Neuronal stem cell (in vitro differentiated cells): Measurements from ENCODE around the gene AATF.

Experiments used
- DNase-seq: peaks from one replicate; pipeline ENCODE4 v3.0.0-alpha.2; 2013; ENCODE audit warnings: low spot score
- H2AFZ ChIP-seq: one replicate; pipeline ENCODE4 v1.6.1; 2013; ENCODE audit warnings: mild to moderate bottlenecking, low read length, inconsistent platforms
- H2AK5ac ChIP-seq: 2 replicates; pipeline ENCODE4 v1.6.1; 2013; ENCODE audit warnings: low read depth, mild to moderate bottlenecking, inconsistent platforms, low read length, moderate library complexity, mixed read lengths
- H2BK120ac ChIP-seq: 2 replicates; pipeline ENCODE4 v1.6.1; 2013; ENCODE audit warnings: low read depth, mild to moderate bottlenecking, inconsistent platforms, low read length, moderate library complexity, mixed read lengths
- H2BK12ac ChIP-seq: one replicate; pipeline ENCODE4 v1.6.1; 2013; ENCODE audit warnings: low read length, inconsistent platforms
- H2BK15ac ChIP-seq: 2 replicates; pipeline ENCODE4 v1.6.1; 2013; ENCODE audit warnings: mild to moderate bottlenecking, low read length, inconsistent platforms, mixed read lengths
- H2BK5ac ChIP-seq: one replicate; pipeline ENCODE4 v1.6.1; 2013; ENCODE audit warnings: inconsistent platforms, mild to moderate bottlenecking, low read length, moderate library complexity
- H3K14ac ChIP-seq: one replicate; pipeline ENCODE4 v1.6.1; 2013; ENCODE audit warnings: low read length, inconsistent platforms
- H3K18ac ChIP-seq: 2 replicates; pipeline ENCODE4 v1.6.1; 2013; ENCODE audit warnings: low read length, inconsistent platforms
- H3K23ac ChIP-seq: 2 replicates; pipeline ENCODE4 v1.6.1; 2013; ENCODE audit warnings: low read depth, mild to moderate bottlenecking, mixed read lengths, low read length, inconsistent platforms; ENCODE audit not compliant: poor library complexity
- H3K27ac ChIP-seq: replicated peaks from 3 replicates; pipeline ENCODE4 v1.5.1; 2013; ENCODE audit warnings: low read length, inconsistent platforms
- H3K27me3 ChIP-seq, 3 experiments: 2 replicates each; pipeline ENCODE4 v1.6.1; 2013; ENCODE audit warnings: low read length in 3 of 3, mild to moderate bottlenecking in 2 of 3, inconsistent platforms in 1 of 3, low read depth in 1 of 3, mixed read lengths in 1 of 3, moderate library complexity in 1 of 3; ENCODE audit not compliant: control insufficient read depth in 3 of 3, insufficient read depth in 3 of 3
- H3K36me3 ChIP-seq, 2 donors: replicated peaks in 1 of 2; 2 replicates each; pipeline ENCODE4 v1.6.1; 2013; ENCODE audit warnings: low read length in 2 of 2; ENCODE audit not compliant: control insufficient read depth in 2 of 2, insufficient read depth in 2 of 2
- H3K4ac ChIP-seq: 2 replicates; pipeline ENCODE4 v1.6.1; 2013; ENCODE audit warnings: inconsistent platforms, mild to moderate bottlenecking, low read length, moderate library complexity
- H3K4me1 ChIP-seq, 2 donors: 1 replicate in 1 of 2; 2 replicates in 1 of 2; pipeline ENCODE4 v1.6.1; 2013; ENCODE audit warnings: low read length in 2 of 2, low read depth in 1 of 2; ENCODE audit not compliant: control insufficient read depth in 2 of 2, insufficient read depth in 1 of 2
- H3K4me2 ChIP-seq: one replicate; pipeline ENCODE4 v1.6.1; 2013; ENCODE audit warnings: mild to moderate bottlenecking, low read length, inconsistent platforms; ENCODE audit not compliant: insufficient read depth, poor library complexity, severe bottlenecking
- H3K4me3 ChIP-seq, 2 donors: 2 replicates each; pipeline ENCODE4 v1.5.1; 2013; ENCODE audit warnings: low read length in 2 of 2, mild to moderate bottlenecking in 2 of 2, inconsistent platforms in 1 of 2, moderate library complexity in 1 of 2
- H3K79me1 ChIP-seq: one replicate; pipeline ENCODE4 v1.6.1; 2013; ENCODE audit warnings: low read depth, mild to moderate bottlenecking, inconsistent platforms, low read length, moderate library complexity
- H3K9ac ChIP-seq: one replicate; pipeline ENCODE4 v1.6.1; 2013; ENCODE audit warnings: mild to moderate bottlenecking, low read depth, low read length, inconsistent platforms; ENCODE audit not compliant: poor library complexity
- H3K9me3 ChIP-seq, 2 donors: replicated peaks in 1 of 2; 2 replicates each; pipeline versions ENCODE3 to v1.6.1; 2013; ENCODE audit warnings: low read length in 2 of 2, mild to moderate bottlenecking in 2 of 2, inconsistent platforms in 1 of 2, low read depth in 1 of 2, mixed read lengths in 1 of 2, moderate library complexity in 1 of 2; ENCODE audit not compliant: control insufficient read depth in 2 of 2, insufficient read depth in 1 of 2
- H4K8ac ChIP-seq: one replicate; pipeline ENCODE4 v1.6.1; 2013; ENCODE audit warnings: low read depth, mild to moderate bottlenecking, inconsistent platforms, low read length, moderate library complexity
- H4K91ac ChIP-seq: one replicate; pipeline ENCODE4 v1.6.1; 2013; ENCODE audit warnings: low read length, low read depth, mild to moderate bottlenecking, inconsistent platforms; ENCODE audit not compliant: poor library complexity
- WGBS, 2 donors: extraction: QIAGEN DNeasy Blood & Tissue Kit; methylation state at CpG; one replicate each; pipeline ENCODE4 v1.1.7; 2013; ENCODE audit warnings: missing lambda C conversion rate in 2 of 2, mixed read lengths in 1 of 2; ENCODE audit not compliant: insufficient read length in 2 of 2, insufficient replicate concordance in 1 of 2; ENCODE audit errors: extremely low coverage in 2 of 2; 5-methylcytosine and 5-hydroxymethylcytosine counted together

Gene AATF

DNA sequence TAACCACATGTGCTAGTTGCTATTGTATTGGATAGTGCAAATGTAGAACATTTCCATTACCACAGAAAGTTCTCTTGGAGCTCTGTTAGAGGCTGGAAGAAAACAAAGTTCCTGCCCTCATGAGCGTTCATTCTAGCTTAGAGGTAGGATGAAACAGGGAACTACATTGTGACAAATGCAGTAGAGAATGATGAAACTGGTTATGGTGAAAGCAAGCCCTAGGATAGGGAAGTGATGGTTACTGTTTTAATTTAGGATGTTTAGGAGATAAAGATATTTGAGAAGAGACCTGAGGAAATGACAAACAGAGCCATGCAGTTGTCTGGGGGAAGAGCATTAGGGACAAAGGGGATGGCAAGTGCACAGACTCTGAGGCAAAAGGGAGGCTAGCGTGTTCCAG lies 50.7 kb downstream of the AATF start:
- no peak overlapping the region for H3K27ac ChIP-seq
- no peak overlapping the region for H3K14ac ChIP-seq
- H3K4ac ChIP-seq = no peak overlapping the region
- H3K4me2 ChIP-seq = no peak overlapping the region
- no peak overlapping the region for H2AK5ac ChIP-seq
- H3K18ac ChIP-seq = no peak overlapping the region
- no peak overlapping the region for H2BK120ac ChIP-seq
- H3K79me1 ChIP-seq = no peaks in the 10 kb centered on the region
- no peak overlapping the region for H2BK12ac ChIP-seq
- peaks cover 11 to 75% of the 10 kb centered on the region in 2 donors for H3K36me3 ChIP-seq
- H3K9me3 ChIP-seq = peaks cover 4 to 32% of the 10 kb centered on the region in 2 donors
- H3K4me3 ChIP-seq = no peak overlapping the region
- H3K9ac ChIP-seq = no peak overlapping the region
- no CpG with 5 or more reads among the region's 2 CpGs for WGBS, 2 donors
- no peaks in the 10 kb centered on the region for H3K27me3 ChIP-seq
- H2BK5ac ChIP-seq = no peak overlapping the region
- no peak overlapping the region for H2AFZ ChIP-seq
- no peak overlapping the region for H2BK15ac ChIP-seq
- DNase-seq = no peak
- H4K8ac ChIP-seq = no peak overlapping the region
- no peaks in the 10 kb centered on the region for H3K4me1 ChIP-seq
- H3K23ac ChIP-seq = no peak overlapping the region
- H4K91ac ChIP-seq = no peak overlapping the region

DNA sequence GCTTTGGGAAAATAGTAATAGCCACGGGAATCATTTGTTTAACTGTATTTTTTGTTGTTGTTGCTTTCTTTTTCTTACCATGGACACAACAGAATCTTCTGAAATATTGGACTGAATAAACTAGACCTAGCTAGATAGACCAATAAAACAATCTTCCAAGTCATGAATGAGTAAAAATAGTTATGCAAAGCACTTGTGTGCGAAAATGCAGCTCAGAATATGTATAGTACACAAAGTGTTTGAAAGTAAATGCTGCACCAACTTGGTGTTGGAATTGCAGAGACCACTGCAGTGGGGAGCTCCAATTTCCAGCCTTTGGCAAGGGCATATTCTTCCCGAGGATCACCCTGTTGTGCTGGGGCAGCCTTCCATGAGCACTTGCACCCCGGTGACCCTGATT lies 68.0 kb downstream of the AATF start:
- H3K36me3 ChIP-seq = peaks cover 1 to 7% of the 10 kb centered on the region in 2 donors
- no peak for DNase-seq
- H2BK5ac ChIP-seq = no peak overlapping the region
- no peak overlapping the region for H2BK12ac ChIP-seq
- no peak overlapping the region for H3K4ac ChIP-seq
- no peak overlapping the region for H3K4me2 ChIP-seq
- H2AK5ac ChIP-seq = no peak overlapping the region
- H4K8ac ChIP-seq = no peak overlapping the region
- H3K27ac ChIP-seq = no peak overlapping the region
- no peak overlapping the region for H2BK120ac ChIP-seq
- no peak overlapping the region for H3K18ac ChIP-seq
- no peak overlapping the region for H4K91ac ChIP-seq
- WGBS, 2 donors = no CpG with 5 or more reads among the region's 4 CpGs
- H3K4me3 ChIP-seq = no peak overlapping the region
- no peak overlapping the region for H3K14ac ChIP-seq
- no peak overlapping the region for H3K9ac ChIP-seq
- H3K23ac ChIP-seq = no peak overlapping the region
- no peak overlapping the region for H2AFZ ChIP-seq
- H2BK15ac ChIP-seq = no peak overlapping the region
- peaks cover 2 to 4% of the 10 kb centered on the region in 2 donors for H3K9me3 ChIP-seq
- H3K79me1 ChIP-seq = no peaks in the 10 kb centered on the region
- peaks cover 0 to 2% (median 0%) of the 10 kb centered on the region in 3 experiments for H3K27me3 ChIP-seq
- H3K4me1 ChIP-seq = peaks cover 5 to 11% of the 10 kb centered on the region in 2 donors

DNA sequence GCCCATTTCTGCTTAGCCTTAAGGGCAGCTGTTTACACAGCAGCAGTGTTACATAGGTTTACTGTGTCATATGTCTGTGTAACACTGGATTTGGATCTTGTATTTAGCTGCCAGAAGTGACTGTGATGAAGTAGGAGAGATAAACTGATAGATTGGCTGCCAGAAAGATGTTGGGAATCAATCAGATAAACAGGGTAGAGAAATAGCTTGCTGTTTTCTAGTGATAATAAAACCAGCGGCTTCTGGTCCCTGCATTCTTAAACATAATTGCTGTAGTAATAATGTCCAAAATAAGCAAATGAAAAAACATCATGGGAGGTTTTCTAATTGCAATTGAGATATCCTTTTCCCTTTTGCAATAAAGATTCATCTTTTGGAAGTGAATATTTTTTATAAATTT lies 68.7 kb downstream of the AATF start:
- Histone ChIP-seq H3K9ac (no peak overlapping the region), H2BK120ac (no peak overlapping the region), H3K4ac (no peak overlapping the region), H2BK5ac (no peak overlapping the region), H3K4me2 (no peak overlapping the region), H3K4me3 (no peak overlapping the region), H3K79me1 (no peaks in the 10 kb centered on the region), H3K23ac (no peak overlapping the region), H3K27ac (no peak overlapping the region), H3K27me3 (peaks cover 0 to 2% (median 0%) of the 10 kb centered on the region in 3 experiments), H4K8ac (no peak overlapping the region), H3K18ac (no peak overlapping the region), H3K9me3 (peaks cover 2 to 4% of the 10 kb centered on the region in 2 donors), H2AFZ (no peak overlapping the region), H2AK5ac (no peak overlapping the region), H4K91ac (no peak overlapping the region), H3K4me1 (peaks cover 5 to 11% of the 10 kb centered on the region in 2 donors), H2BK12ac (no peak overlapping the region), H3K36me3 (peaks cover 1 to 13% of the 10 kb centered on the region in 2 donors), H2BK15ac (no peak overlapping the region), H3K14ac (no peak overlapping the region)
- DNase-seq = no peak
- WGBS, 2 donors = no CpG with 5 or more reads among the region's 1 CpG

DNA sequence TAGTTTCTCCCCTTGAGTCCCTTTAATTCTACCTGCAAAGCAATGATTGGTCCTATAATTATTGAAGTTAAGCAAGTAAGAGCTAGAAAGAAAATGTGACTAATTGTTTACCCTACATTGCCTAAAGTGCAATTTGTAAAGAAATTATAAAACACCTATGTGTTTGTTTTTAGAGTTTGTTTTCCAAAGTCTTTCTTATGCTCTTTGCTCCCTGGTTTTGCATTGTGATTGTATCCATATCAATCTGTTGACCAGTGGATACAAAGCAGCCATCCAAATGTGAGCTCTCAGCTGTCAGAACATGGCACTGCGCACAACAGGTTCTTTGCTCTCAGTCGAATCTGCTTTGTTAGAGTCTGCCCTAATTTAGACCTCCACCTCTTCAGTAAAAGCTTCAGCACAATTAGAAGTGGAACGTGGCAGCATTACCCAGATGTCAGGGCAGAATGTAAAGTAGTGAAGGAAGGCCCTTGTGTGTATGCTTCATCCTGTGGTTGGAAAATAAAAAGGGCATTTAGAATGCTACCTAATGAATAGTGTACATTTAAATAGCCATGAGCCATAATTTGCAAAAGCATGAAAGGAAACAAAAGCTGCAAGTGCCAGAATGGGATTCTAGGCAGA lies 70.5 kb downstream of the AATF start:
- no peak overlapping the region for H3K23ac ChIP-seq
- no peaks in the 10 kb centered on the region for H3K79me1 ChIP-seq
- DNase-seq = peak; percentile 41
- H3K27ac ChIP-seq = no peak overlapping the region
- no peak overlapping the region for H2BK15ac ChIP-seq
- peaks cover 2 to 4% of the 10 kb centered on the region in 2 donors for H3K9me3 ChIP-seq
- H3K4me2 ChIP-seq = no peak overlapping the region
- peaks cover 5 to 13% of the 10 kb centered on the region in 2 donors for H3K4me1 ChIP-seq
- no peak overlapping the region for H3K4ac ChIP-seq
- H3K9ac ChIP-seq = no peak overlapping the region
- no peak overlapping the region for H4K91ac ChIP-seq
- no peak overlapping the region for H2AFZ ChIP-seq
- H3K27me3 ChIP-seq = peaks cover 0 to 2% (median 0%) of the 10 kb centered on the region in 3 experiments
- no peak overlapping the region for H2AK5ac ChIP-seq
- peaks cover 1 to 24% of the 10 kb centered on the region in 2 donors for H3K36me3 ChIP-seq
- H3K18ac ChIP-seq = no peak overlapping the region
- no peak overlapping the region for H2BK5ac ChIP-seq
- H2BK12ac ChIP-seq = no peak overlapping the region
- no peak overlapping the region for H4K8ac ChIP-seq
- H3K4me3 ChIP-seq = no peak overlapping the region
- no peak overlapping the region for H3K14ac ChIP-seq
- H2BK120ac ChIP-seq = no peak overlapping the region
- WGBS, 2 donors = no CpG with 5 or more reads among the region's 3 CpGs
